SK-N-SH (cell line): Measurements from ENCODE around the gene KLK5. TPM values are rescaled to one million over a fixed set of nuclear protein-coding genes. Genes with fewer than 3 reads are reported as not detected.

Source experiments
- CTCF ChIA-PET: fragments of 300-600, 350-600 bp; formaldehyde crosslinking; extraction: SDS; loops from one replicate; lab custom pipeline; 2021; lab: Yijun Ruan, JAX
- POLR2A ChIA-PET: fragments of 350-600 bp; sonication (Branson Sonifier 250); formaldehyde crosslinking; extraction: SDS; loops from one replicate; lab custom pipeline; 2020; ENCODE audit warnings: antibody characterized with exemption, inconsistent platforms; lab: Yijun Ruan, JAX
- DNase-seq: peaks from one replicate; pipeline ENCODE4 v3.0.0; 2012
- H2AFZ ChIP-seq: fragments of 200-600 bp; sonication (generic); 2 replicates; pipeline ENCODE4 v1.8.1; 2016; ENCODE audit warnings: antibody characterized with exemption, mild to moderate bottlenecking, low read depth
- H3F3A ChIP-seq: fragments of 200-600 bp; sonication (generic); replicated peaks from 2 replicates; pipeline ENCODE3; 2016; ENCODE audit warnings: antibody characterized with exemption, mild to moderate bottlenecking; ENCODE audit not compliant: insufficient read depth
- H3K27ac ChIP-seq, 2 experiments: fragments of 200-500 bp in 1 of 2; fragments of 200-600 bp in 1 of 2; sonication (Bioruptor generic) in 1 of 2; sonication (generic), shearing (Covaris generic) in 1 of 2; 2 replicates each; pipeline versions ENCODE4 v1.5.1 to v1.6.1; 2014 to 2016; ENCODE audit warnings: low read depth in 2 of 2, inconsistent platforms in 1 of 2, low read length in 1 of 2, mild to moderate bottlenecking in 1 of 2, mixed read lengths in 1 of 2
- H3K27me3 ChIP-seq: fragments of 200-600 bp; sonication (generic), shearing (Covaris generic); 2 replicates; pipeline ENCODE4 v1.6.1; 2016; ENCODE audit warnings: mixed run types; ENCODE audit not compliant: insufficient read depth
- H3K36me3 ChIP-seq, 2 experiments: fragments of 200-500 bp in 1 of 2; fragments of 200-600 bp in 1 of 2; sonication (Bioruptor generic) in 1 of 2; sonication (generic) in 1 of 2; replicated peaks in 1 of 2; 2 replicates each; pipeline versions ENCODE3 to v1.5.1; 2014 to 2016; ENCODE audit warnings: low read length in 1 of 2, mild to moderate bottlenecking in 1 of 2; ENCODE audit not compliant: insufficient read depth in 2 of 2, control insufficient read depth in 1 of 2
- H3K4me1 ChIP-seq, 2 experiments: fragments of 200-500 bp in 1 of 2; fragments of 200-600 bp in 1 of 2; sonication (Bioruptor generic) in 1 of 2; sonication (generic), shearing (Covaris generic) in 1 of 2; 2 replicates each; pipeline versions ENCODE4 v1.5.1 to v1.6.1; 2014 to 2016; ENCODE audit warnings: low read depth in 1 of 2, low read length in 1 of 2, mixed run types in 1 of 2; ENCODE audit not compliant: insufficient read depth in 2 of 2, control insufficient read depth in 1 of 2
- H3K4me2 ChIP-seq: fragments of 200-600 bp; sonication (generic), shearing (Covaris generic); 2 replicates; pipeline ENCODE4 v1.6.1; 2017; ENCODE audit warnings: mixed run types
- H3K4me3 ChIP-seq, 2 experiments: fragments of 200-500 bp in 1 of 2; fragments of 200-600 bp in 1 of 2; sonication (Bioruptor generic) in 1 of 2; sonication (generic), shearing (Covaris generic) in 1 of 2; 2 replicates each; pipeline versions ENCODE4 v1.5.1 to v1.8.1; 2014 to 2016; ENCODE audit warnings: low read depth in 2 of 2, inconsistent platforms in 1 of 2, low read length in 1 of 2, mild to moderate bottlenecking in 1 of 2, mixed read lengths in 1 of 2, moderate library complexity in 1 of 2
- H3K79me2 ChIP-seq: fragments of 200-600 bp; sonication (generic); 2 replicates; pipeline ENCODE4 v1.8.1; 2017; ENCODE audit warnings: mild to moderate bottlenecking; ENCODE audit not compliant: insufficient read depth
- H3K9ac ChIP-seq: fragments of 200-600 bp; sonication (generic); 2 replicates; pipeline ENCODE4 v1.6.1; 2017; ENCODE audit warnings: mixed run types
- H3K9me2 ChIP-seq: fragments of 200-600 bp; sonication (generic); 2 replicates; pipeline ENCODE4 v1.6.1; 2017; ENCODE audit warnings: mixed run types
- H3K9me3 ChIP-seq: fragments of 200-600 bp; sonication (generic); 2 replicates; pipeline ENCODE4 v1.6.1; 2017; ENCODE audit warnings: mixed run types, mild to moderate bottlenecking, moderate library complexity
- H4K20me1 ChIP-seq: fragments of 200-600 bp; sonication (generic); 2 replicates; pipeline ENCODE4 v1.6.1; 2017; ENCODE audit warnings: mild to moderate bottlenecking, mixed run types; ENCODE audit not compliant: insufficient read depth
- FOXM1 ChIP-seq: IDR thresholded peaks from 2 replicates; pipeline ENCODE4 v1.4.0; 2012; ENCODE audit warnings: low read depth, mild to moderate bottlenecking
- GABPA ChIP-seq: IDR thresholded peaks from 2 replicates; pipeline ENCODE4 v1.4.0; 2012; ENCODE audit warnings: low read depth, mild to moderate bottlenecking
- GATA2 ChIP-seq: sonication (generic); formaldehyde crosslinking; IDR thresholded peaks from 2 replicates; pipeline ENCODE4 v1.5.0; 2020; ENCODE audit warnings: mild to moderate bottlenecking, missing genetic modification reagents
- MAX ChIP-seq: IDR thresholded peaks from 2 replicates; pipeline ENCODE4 v1.4.0; 2012; ENCODE audit warnings: low read depth
- MXI1 ChIP-seq: IDR thresholded peaks from 2 replicates; pipeline ENCODE4 v1.6.1; 2012; ENCODE audit warnings: mild to moderate bottlenecking, low read depth, low read length, improper control_type of control experiment
- RCOR1 ChIP-seq: fragments of 150-350 bp; IDR thresholded peaks from 2 replicates; pipeline ENCODE4 v1.6.1; 2017; ENCODE audit warnings: antibody characterized with exemption, low read length
- RXRA ChIP-seq: IDR thresholded peaks from 2 replicates; pipeline ENCODE4 v1.4.0; 2012; ENCODE audit warnings: low read depth, mild to moderate bottlenecking, borderline replicate concordance
- SIN3A ChIP-seq: IDR thresholded peaks from 2 replicates; pipeline ENCODE4 v1.6.1; 2012; ENCODE audit warnings: low read depth, mild to moderate bottlenecking, low read length, moderate library complexity, borderline replicate concordance
- SMC3 ChIP-seq: IDR thresholded peaks from 2 replicates; pipeline ENCODE4 v1.6.1; 2012; ENCODE audit warnings: low read depth, low read length, improper control_type of control experiment
- TAF1 ChIP-seq: IDR thresholded peaks from 2 replicates; pipeline ENCODE4 v1.6.1; 2012; ENCODE audit warnings: low read depth, mild to moderate bottlenecking, low read length, moderate library complexity, borderline replicate concordance
- TCF12 ChIP-seq: IDR thresholded peaks from 2 replicates; pipeline ENCODE4 v1.4.0; 2012
- TEAD4 ChIP-seq: IDR thresholded peaks from 2 replicates; pipeline ENCODE4 v1.4.0; 2012; ENCODE audit warnings: mild to moderate bottlenecking, borderline replicate concordance; ENCODE audit not compliant: insufficient read depth
- WGBS: methylation state at CpG from one replicate; pipeline ENCODE4 v1.1.6; 2017; ENCODE audit warnings: low lambda C conversion rate; 5-methylcytosine and 5-hydroxymethylcytosine counted together
- polyA plus RNA-seq, 3 experiments: library from polyadenylated mRNA; depleted of rRNA; stranded (reverse); fragments of >200 nt; gene quantifications; 2 replicates each; pipeline ENCODE4 v1.2.3, GENCODE V29; 2012
- TF ChIP-seq, protein P1 (sequence below): IDR thresholded peaks from 2 replicates; pipeline ENCODE4 v1.4.0; 2012; ENCODE audit warnings: low read depth, borderline replicate concordance
- TF ChIP-seq, protein P2 (sequence below): fragments of 150-350 bp; IDR thresholded peaks from 2 replicates; pipeline ENCODE4 v1.6.1; 2016; ENCODE audit warnings: mild to moderate bottlenecking, low read depth, low read length
- TF ChIP-seq, protein P3 (sequence below): IDR thresholded peaks from 2 replicates; pipeline ENCODE4 v1.6.1; 2012; ENCODE audit warnings: mild to moderate bottlenecking, low read depth, low read length, moderate library complexity

KLK5 gene
- polyA plus RNA-seq, 1 of the 3 experiments (the other 2 are of a cell fraction): not detected

DNA sequence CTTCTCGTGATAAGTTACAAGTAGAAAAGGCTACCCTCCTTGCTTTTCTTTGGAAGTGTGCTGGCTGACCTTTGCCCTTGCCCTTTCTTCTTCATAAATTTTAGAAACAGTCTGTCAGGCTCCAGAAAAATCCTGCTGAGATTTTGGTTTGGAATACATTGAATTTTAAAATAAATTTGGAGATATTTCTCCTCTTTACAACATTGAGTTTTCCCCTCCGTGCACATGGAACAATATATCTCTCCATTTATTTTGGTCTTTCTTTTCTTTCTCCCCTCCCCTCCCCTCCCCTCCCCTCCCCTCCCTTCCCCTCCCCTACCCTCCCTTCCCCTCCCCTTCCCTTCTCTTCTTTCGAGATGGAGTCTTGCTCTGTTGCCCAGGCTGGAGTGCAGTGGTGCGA, 50.2 kb downstream of the KLK5 start:
- no peaks in the 10 kb centered on the region for H4K20me1 ChIP-seq
- peaks cover 28% of the 10 kb centered on the region for H3K27me3 ChIP-seq
- no peak overlapping the region for H3K27ac ChIP-seq
- H3F3A ChIP-seq: no peaks in the 10 kb centered on the region
- no peaks in the 10 kb centered on the region for H3K9me2 ChIP-seq
- H3K79me2 ChIP-seq: no peaks in the 10 kb centered on the region
- ChIA-PET POLR2A (no interaction called here), CTCF (no interaction called here)
- H2AFZ ChIP-seq: no peak overlapping the region
- TF ChIP-seq, protein P1, sequence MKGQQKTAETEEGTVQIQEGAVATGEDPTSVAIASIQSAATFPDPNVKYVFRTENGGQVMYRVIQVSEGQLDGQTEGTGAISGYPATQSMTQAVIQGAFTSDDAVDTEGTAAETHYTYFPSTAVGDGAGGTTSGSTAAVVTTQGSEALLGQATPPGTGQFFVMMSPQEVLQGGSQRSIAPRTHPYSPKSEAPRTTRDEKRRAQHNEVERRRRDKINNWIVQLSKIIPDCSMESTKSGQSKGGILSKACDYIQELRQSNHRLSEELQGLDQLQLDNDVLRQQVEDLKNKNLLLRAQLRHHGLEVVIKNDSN: no peak
- DNase-seq: no peak
- no peak overlapping the region for H3K4me2 ChIP-seq
- H3K9ac ChIP-seq: no peak overlapping the region
- no peaks in the 10 kb centered on the region for H3K4me1 ChIP-seq
- WGBS: 15% methylated on average over 4 of the region's 4 CpGs
- H3K9me3 ChIP-seq: no peaks in the 10 kb centered on the region
- H3K36me3 ChIP-seq: no peaks in the 10 kb centered on the region
- no peak overlapping the region for H3K4me3 ChIP-seq

GRCh38 chr19:50899569-50899968, 53.3 kb downstream of the KLK5 start:
- Histone ChIP-seq H3K4me2 (no peak overlapping the region), H3K27me3 (peaks cover 14% of the 10 kb centered on the region), H3K4me1 (no peaks in the 10 kb centered on the region), H3K27ac (no peak overlapping the region), H4K20me1 (no peaks in the 10 kb centered on the region), H3K9me2 (no peaks in the 10 kb centered on the region), H3K9me3 (no peaks in the 10 kb centered on the region), H3K36me3 (no peaks in the 10 kb centered on the region), H3K4me3 (no peak overlapping the region), H2AFZ (no peak overlapping the region), H3K79me2 (no peaks in the 10 kb centered on the region), H3K9ac (no peak overlapping the region), H3F3A (no peaks in the 10 kb centered on the region)
- TF ChIP-seq RCOR1 (no peak), SMC3 (no peak), GABPA (peak; percentile 60)
- POLR2A ChIA-PET: no interaction called here
- CTCF ChIA-PET: interaction anchor here (1.0 to 1.4 kb wide), 2 partner anchors 22 to 23 kb away, joined by 4 to 6 read pairs; no protein-coding TSS in a partner anchor
- WGBS: 14% methylated on average over 3 of the region's 3 CpGs
- no peak for DNase-seq

DNA sequence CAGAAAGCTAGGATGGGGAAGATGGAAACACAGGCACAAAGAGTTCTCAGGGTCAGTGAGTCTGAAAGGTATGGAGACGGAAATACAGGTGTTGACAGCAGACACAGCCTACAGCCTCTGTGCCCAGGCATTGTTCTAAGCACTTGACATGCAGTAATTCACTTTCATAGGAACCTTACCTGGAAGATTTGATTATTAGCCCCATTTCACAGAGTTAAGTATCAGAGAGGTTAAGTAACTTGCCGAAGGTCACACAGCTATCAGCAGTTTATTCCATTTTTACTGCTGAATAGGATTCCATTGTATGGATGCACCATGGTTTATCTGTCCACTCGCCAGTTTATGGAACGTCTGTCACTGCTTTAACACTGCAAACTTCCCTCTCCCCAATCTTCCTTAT, 54.8 kb downstream of the KLK5 start:
- Histone ChIP-seq H3K79me2 (no peaks in the 10 kb centered on the region), H3K4me1 (no peaks in the 10 kb centered on the region), H3K9me3 (no peaks in the 10 kb centered on the region), H3K27ac (no peak overlapping the region), H3K9ac (no peak overlapping the region), H2AFZ (no peak overlapping the region), H3K4me2 (no peak overlapping the region), H4K20me1 (no peaks in the 10 kb centered on the region), H3K27me3 (no peaks in the 10 kb centered on the region; the same call in 1 of the 2 replicates), H3K36me3 (no peaks in the 10 kb centered on the region), H3F3A (no peaks in the 10 kb centered on the region), H3K4me3 (no peak overlapping the region), H3K9me2 (no peaks in the 10 kb centered on the region)
- CTCF ChIA-PET: interaction anchor here (0.5 to 0.9 kb wide), 2 partner anchors 10 to 541 kb away, joined by 3 read pairs; no protein-coding TSS in a partner anchor
- POLR2A ChIA-PET: no interaction called here
- whole genome bisulfite sequencing: 3% methylated on average over 4 of the region's 4 CpGs
- DNase-seq: no peak
- TF ChIP-seq GABPA (no peak), TAF1 (no peak), RXRA (no peak), GATA2 (CRISPR knock-in tag) (no peak), SIN3A (no peak), TEAD4 (no peak), FOXM1 (no peak), MXI1 (no peak), TCF12 (no peak), MAX (no peak), SMC3 (no peak)
- TF ChIP-seq, protein P2, sequence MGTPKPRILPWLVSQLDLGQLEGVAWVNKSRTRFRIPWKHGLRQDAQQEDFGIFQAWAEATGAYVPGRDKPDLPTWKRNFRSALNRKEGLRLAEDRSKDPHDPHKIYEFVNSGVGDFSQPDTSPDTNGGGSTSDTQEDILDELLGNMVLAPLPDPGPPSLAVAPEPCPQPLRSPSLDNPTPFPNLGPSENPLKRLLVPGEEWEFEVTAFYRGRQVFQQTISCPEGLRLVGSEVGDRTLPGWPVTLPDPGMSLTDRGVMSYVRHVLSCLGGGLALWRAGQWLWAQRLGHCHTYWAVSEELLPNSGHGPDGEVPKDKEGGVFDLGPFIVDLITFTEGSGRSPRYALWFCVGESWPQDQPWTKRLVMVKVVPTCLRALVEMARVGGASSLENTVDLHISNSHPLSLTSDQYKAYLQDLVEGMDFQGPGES: no peak
- TF ChIP-seq, protein P1: no peak
- TF ChIP-seq, protein P3, sequence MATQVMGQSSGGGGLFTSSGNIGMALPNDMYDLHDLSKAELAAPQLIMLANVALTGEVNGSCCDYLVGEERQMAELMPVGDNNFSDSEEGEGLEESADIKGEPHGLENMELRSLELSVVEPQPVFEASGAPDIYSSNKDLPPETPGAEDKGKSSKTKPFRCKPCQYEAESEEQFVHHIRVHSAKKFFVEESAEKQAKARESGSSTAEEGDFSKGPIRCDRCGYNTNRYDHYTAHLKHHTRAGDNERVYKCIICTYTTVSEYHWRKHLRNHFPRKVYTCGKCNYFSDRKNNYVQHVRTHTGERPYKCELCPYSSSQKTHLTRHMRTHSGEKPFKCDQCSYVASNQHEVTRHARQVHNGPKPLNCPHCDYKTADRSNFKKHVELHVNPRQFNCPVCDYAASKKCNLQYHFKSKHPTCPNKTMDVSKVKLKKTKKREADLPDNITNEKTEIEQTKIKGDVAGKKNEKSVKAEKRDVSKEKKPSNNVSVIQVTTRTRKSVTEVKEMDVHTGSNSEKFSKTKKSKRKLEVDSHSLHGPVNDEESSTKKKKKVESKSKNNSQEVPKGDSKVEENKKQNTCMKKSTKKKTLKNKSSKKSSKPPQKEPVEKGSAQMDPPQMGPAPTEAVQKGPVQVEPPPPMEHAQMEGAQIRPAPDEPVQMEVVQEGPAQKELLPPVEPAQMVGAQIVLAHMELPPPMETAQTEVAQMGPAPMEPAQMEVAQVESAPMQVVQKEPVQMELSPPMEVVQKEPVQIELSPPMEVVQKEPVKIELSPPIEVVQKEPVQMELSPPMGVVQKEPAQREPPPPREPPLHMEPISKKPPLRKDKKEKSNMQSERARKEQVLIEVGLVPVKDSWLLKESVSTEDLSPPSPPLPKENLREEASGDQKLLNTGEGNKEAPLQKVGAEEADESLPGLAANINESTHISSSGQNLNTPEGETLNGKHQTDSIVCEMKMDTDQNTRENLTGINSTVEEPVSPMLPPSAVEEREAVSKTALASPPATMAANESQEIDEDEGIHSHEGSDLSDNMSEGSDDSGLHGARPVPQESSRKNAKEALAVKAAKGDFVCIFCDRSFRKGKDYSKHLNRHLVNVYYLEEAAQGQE: no peak
